AG09309 (cell line): ENCODE measurements around the gene CTIF.

Source experiments
- DNase-seq: peaks from one replicate; pipeline ENCODE4 v3.0.0-alpha.2; 2010; ENCODE audit warnings: low read depth
- H3K4me3 ChIP-seq: 2 replicates; pipeline ENCODE4 v1.5.1; 2011; ENCODE audit warnings: mild to moderate bottlenecking, low read depth, low read length, moderate library complexity; ENCODE audit not compliant: control insufficient read depth
- TF ChIP-seq, protein P1 (sequence below): IDR thresholded peaks from 2 replicates; pipeline ENCODE4 v1.5.1; 2011; ENCODE audit warnings: mild to moderate bottlenecking, low read depth, low read length, inconsistent platforms; ENCODE audit not compliant: insufficient read depth, control insufficient read depth; ENCODE audit errors: missing control alignments

Gene CTIF

DNA sequence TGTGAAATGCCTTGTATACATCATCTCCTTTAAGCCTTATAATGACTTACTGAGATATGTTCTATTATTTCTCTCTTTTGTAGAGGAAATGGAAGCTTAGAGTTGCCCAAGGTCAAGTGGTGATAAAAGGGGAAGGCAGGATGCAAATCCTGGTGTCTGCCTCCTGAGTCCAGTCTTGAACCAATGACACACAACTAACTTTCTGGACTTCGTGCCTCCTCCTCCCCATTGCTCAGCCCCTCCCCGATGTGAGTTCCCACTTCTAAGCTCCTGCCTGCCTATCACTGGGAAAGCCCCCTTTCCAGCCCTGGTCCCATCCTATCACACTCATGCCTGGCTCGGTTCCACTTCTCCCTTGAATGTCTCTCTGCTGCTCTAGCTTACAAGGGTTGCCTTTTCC is 6.9 kb upstream of the CTIF start:
- TF ChIP-seq, protein P1, sequence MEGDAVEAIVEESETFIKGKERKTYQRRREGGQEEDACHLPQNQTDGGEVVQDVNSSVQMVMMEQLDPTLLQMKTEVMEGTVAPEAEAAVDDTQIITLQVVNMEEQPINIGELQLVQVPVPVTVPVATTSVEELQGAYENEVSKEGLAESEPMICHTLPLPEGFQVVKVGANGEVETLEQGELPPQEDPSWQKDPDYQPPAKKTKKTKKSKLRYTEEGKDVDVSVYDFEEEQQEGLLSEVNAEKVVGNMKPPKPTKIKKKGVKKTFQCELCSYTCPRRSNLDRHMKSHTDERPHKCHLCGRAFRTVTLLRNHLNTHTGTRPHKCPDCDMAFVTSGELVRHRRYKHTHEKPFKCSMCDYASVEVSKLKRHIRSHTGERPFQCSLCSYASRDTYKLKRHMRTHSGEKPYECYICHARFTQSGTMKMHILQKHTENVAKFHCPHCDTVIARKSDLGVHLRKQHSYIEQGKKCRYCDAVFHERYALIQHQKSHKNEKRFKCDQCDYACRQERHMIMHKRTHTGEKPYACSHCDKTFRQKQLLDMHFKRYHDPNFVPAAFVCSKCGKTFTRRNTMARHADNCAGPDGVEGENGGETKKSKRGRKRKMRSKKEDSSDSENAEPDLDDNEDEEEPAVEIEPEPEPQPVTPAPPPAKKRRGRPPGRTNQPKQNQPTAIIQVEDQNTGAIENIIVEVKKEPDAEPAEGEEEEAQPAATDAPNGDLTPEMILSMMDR, result no peak
- DNase-seq, result no peak
- H3K4me3 ChIP-seq, result no peak overlapping the region

DNA sequence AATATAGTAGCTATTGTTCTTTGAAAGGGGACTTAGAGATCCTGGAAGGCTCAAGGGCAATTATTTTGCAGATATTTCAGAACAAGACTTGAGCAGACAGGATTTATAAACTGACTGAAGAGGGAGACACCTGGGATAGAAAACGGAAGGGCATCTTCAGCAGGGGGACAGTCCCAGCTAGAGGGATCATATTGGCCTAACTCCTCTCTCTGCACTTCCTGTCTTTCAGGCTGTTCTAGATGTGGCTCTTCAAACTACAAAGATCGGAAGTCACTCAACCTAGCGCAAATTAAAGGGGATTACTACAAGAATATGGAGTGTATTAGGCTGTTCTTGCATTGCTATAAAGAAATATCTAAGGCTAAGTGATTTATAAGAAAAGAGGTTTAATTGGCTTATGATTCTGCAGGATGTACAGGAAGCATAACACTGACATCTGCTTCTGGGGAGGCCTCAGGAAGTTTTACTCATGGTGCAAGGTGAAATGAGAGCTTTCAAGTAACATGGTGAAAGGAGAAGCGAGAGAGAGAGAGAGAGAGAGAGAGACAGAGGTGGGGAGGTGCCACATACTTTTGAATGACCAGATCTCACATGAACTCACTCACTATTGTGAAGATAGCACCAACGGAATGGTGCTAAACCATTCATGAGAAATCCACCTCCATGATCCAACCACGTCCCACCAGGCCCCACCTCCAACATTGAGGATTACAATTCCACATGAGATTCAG is 5.3 kb upstream of the CTIF start:
- DNase-seq, result no peak
- H3K4me3 ChIP-seq, result no peak overlapping the region
- TF ChIP-seq, protein P1, result no peak

DNA sequence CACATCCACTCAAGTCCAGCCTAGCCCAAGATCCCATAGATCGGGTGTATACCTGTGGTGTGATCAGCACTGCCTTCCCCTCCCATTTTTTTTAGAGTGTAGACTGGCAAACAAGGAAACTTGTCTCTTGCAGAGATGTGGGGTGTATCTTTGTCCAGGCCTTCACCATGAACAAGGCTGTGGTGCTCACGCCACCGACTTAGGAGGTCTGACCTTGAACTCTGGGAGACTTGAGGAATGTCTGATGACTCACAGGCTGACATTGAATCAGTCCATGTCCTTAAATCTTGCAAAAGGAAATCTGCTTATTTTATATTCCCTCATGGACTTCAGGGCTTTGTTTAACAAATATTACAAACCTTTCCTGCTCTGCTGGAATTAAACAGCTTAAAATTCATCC is 4.5 kb upstream of the CTIF start:
- H3K4me3 ChIP-seq, result no peak overlapping the region
- TF ChIP-seq, protein P1, result no peak
- DNase-seq, result peak; percentile 39

DNA sequence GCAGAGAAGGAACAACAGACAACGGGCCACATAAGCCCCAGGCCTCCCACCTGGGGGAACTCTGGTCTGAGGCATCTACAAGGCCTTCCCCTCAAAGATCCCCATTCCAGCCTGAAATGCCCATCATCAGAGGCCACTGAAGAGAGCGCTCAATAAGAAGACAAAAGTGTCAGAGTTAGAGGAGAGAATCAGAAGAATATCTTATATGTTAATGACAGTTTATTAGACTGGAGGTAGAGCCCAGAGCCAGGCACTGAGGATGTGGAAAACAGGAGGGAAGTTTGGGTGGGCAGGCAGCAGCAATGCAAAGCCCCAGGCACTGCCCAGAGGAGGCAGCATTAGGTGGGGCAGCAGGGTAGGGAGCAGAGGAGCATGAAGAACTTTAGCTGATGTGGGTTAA is 2.9 kb upstream of the CTIF start:
- no peak overlapping the region for H3K4me3 ChIP-seq
- no peak for DNase-seq
- TF ChIP-seq, protein P1, result no peak

DNA sequence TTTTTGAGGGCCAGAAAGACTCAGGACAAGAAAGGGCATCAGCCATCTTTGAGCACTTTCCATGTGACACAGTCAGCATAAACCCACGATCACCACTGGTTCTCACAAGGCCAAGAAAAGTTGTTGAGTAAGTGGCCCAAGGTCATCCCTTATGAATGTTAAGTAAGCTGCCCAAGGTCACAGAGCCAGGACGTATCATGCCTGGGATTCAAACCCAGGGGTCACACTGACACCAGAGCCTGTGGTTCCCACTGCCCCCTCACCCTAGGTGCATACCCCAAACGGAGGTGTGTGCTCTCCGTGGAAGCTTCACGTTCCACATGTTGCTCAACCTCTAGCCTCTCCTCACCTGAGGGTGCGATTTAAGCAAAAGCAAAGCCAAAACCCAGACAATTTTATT is 2.3 kb upstream of the CTIF start:
- TF ChIP-seq, protein P1, result no peak
- no peak overlapping the region for H3K4me3 ChIP-seq
- DNase-seq, result no peak

DNA sequence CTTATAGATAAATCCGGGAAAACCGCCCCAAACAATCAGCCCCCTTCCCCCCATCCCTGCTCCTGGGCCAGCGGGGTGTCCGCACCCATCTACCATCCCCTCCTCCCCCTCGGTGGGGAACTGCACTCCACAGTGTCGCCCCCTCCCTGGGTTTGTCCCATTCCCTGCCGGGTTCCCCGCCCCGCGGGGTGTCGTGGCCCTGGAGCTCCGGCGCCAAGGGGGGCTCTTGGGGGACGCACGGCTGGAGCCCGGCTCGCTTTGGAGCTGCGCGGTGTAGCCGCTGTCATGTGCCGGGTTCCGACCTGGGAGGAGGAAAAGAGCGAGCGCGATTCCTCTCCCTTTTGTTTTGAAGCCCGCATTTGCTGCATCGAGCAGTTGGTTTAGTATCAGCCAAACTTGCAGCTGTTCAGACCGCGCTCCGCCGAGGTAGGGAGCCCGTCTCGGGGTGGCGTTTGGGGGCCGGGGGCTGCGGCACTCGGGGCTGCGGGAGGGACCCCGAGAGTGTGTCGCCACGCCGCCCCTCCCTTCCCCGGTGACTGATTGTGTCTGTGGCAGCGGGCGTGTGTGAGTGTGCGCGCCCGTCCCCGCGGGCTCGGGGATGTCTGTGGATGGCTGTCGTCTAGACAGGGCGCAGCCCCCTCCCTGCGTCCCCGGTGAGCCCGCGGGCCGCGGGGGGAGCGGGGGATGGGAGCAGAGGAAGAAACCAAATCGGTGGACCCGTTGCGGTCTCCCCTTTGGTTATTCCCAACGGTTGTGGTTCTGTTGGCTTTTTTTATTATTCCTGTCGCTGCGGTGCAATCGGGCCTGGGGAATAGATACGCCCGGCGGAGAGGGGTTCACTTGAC is 797 bp downstream of the CTIF start:
- peak overlapping the region; percentile 99 for H3K4me3 ChIP-seq
- TF ChIP-seq, protein P1, result no peak
- no peak for DNase-seq
